ENCODE results near the gene SLC16A14.

DNA sequence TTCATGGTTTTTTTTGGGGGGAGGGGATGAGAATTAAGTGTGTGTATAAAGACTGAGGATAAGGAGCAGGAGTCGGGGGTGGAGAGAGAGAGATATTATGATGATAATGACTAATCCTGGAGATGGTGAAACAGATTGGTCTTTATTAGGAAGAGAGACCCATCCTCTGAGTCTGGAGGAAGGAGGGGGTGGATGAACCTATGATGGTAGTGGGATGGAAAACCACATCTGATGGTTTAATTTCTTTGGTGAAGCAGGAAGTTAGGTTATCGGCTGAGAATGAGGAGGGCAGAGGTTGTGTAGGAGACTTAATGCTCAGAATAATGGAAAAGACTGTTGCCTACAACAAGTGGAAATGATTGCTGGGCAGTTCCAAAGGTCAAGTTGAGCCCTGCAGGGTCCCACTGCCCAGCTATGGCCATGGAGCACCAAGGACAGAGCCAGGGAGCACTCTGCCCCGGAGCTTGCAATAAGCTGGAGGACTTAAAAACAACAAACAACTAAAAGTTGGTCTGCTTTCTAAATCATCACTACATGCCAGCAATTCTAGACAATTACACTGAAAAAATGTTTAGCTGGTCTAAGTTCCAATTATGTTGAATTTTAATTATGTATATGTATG lies 7.9 kb downstream of the SLC16A14 start:
- TF ChIP-seq CTCF (IDR thresholded peaks at IDR 0.05; ENCODE audit: control extremely low read depth in 1 of 3, insufficient read depth in 1 of 3, low read depth in 1 of 3, low read length in 3 of 3) (no peak), CEBPB (IDR thresholded peaks at IDR 0.05; ENCODE audit: low read depth, low read length) (no peak), PHF8 (conservative IDR thresholded peaks at IDR 0.05; ENCODE audit: low read depth, low read length) (no peak), POLR2A (IDR thresholded peaks at IDR 0.05; ENCODE audit: control extremely low read depth in 1 of 2, low read depth in 2 of 2, low read length in 2 of 2) (no peak), TEAD4 (IDR thresholded peaks at IDR 0.05; ENCODE audit: low read depth, low read length) (no peak), JUND (IDR thresholded peaks at IDR 0.05; ENCODE audit: low read length) (no peak), YY1 (IDR thresholded peaks at IDR 0.05; ENCODE audit: low read depth, low read length) (no peak), EP300 (IDR thresholded peaks at IDR 0.05; ENCODE audit: borderline replicate concordance in 1 of 2, low read depth in 2 of 2, low read length in 2 of 2) (no peak), RFX5 (IDR thresholded peaks at IDR 0.05; ENCODE audit: borderline replicate concordance, low read depth, low read length) (no peak), POLR2AphosphoS5 (IDR thresholded peaks at IDR 0.05; ENCODE audit: low read depth, low read length) (no peak)
